DND-41 (cell line): Measurements from ENCODE around the gene CTSD.

Source experiments
- ATAC-seq: fragments of 200-7000 bp; cut with Tn5 transposase; 3 replicates; pipeline ENCODE4 v1.9.1; 2021; ENCODE audit warnings: low read depth; ENCODE audit not compliant: insufficient read depth
- DNase-seq: peaks from one replicate; pipeline ENCODE4 v3.0.0-alpha.2; 2020
- H2AFZ ChIP-seq: 2 replicates; pipeline ENCODE4 v1.6.0; 2012; ENCODE audit warnings: low read depth, low read length
- H3K27ac ChIP-seq: 2 replicates; pipeline ENCODE4 v1.5.1; 2012; ENCODE audit warnings: low read length, inconsistent platforms
- H3K27me3 ChIP-seq: fragments of 200-600 bp; sonication (generic); 2 replicates; pipeline ENCODE4 v1.6.0; 2012; ENCODE audit warnings: low read length, mild to moderate bottlenecking, inconsistent platforms; ENCODE audit not compliant: insufficient read depth, poor library complexity
- H3K36me3 ChIP-seq: 2 replicates; pipeline ENCODE4 v1.5.1; 2012; ENCODE audit warnings: low read length, inconsistent platforms; ENCODE audit not compliant: insufficient read depth
- H3K4me1 ChIP-seq: 2 replicates; pipeline ENCODE4 v1.5.1; 2012; ENCODE audit warnings: mild to moderate bottlenecking, low read length; ENCODE audit not compliant: insufficient read depth
- H3K4me2 ChIP-seq: 2 replicates; pipeline ENCODE4 v1.6.0; 2012; ENCODE audit warnings: mild to moderate bottlenecking, moderate library complexity, low read length, inconsistent platforms; ENCODE audit not compliant: insufficient read depth
- H3K4me3 ChIP-seq, 2 experiments: fragments of 200-600 bp in 1 of 2; shearing (Covaris generic) in 1 of 2; 2 replicates each; pipeline ENCODE4 v1.5.1; 2012 to 2016; ENCODE audit warnings: inconsistent platforms in 2 of 2, low read length in 2 of 2, mild to moderate bottlenecking in 2 of 2, low read depth in 1 of 2, moderate library complexity in 1 of 2
- H3K79me2 ChIP-seq: 2 replicates; pipeline ENCODE4 v1.6.0; 2012; ENCODE audit warnings: low read length, inconsistent platforms; ENCODE audit not compliant: insufficient read depth
- H3K9ac ChIP-seq: 2 replicates; pipeline ENCODE4 v1.6.0; 2012; ENCODE audit warnings: low read depth, mild to moderate bottlenecking, inconsistent platforms, low read length, moderate library complexity
- H3K9me3 ChIP-seq: 2 replicates; pipeline ENCODE4 v1.5.1; 2012; ENCODE audit warnings: low read length, moderate library complexity, mild to moderate bottlenecking, inconsistent platforms; ENCODE audit not compliant: insufficient read depth, severe bottlenecking
- H4K20me1 ChIP-seq: 2 replicates; pipeline ENCODE4 v1.6.0; 2012; ENCODE audit warnings: low read length; ENCODE audit not compliant: insufficient read depth
- EZH2 ChIP-seq: IDR thresholded peaks from 3 replicates; pipeline ENCODE4 v1.6.1; 2012; ENCODE audit warnings: borderline replicate concordance, low read depth, mild to moderate bottlenecking, moderate library complexity, low read length, inconsistent platforms; ENCODE audit not compliant: severe bottlenecking
- TF ChIP-seq, protein P1 (sequence below): IDR thresholded peaks from 2 replicates; pipeline ENCODE4 v1.5.1; 2012; ENCODE audit warnings: borderline replicate concordance, low read length, moderate library complexity, mild to moderate bottlenecking; ENCODE audit not compliant: poor library complexity, severe bottlenecking; ENCODE audit errors: extremely low read depth

CTSD gene

DNA sequence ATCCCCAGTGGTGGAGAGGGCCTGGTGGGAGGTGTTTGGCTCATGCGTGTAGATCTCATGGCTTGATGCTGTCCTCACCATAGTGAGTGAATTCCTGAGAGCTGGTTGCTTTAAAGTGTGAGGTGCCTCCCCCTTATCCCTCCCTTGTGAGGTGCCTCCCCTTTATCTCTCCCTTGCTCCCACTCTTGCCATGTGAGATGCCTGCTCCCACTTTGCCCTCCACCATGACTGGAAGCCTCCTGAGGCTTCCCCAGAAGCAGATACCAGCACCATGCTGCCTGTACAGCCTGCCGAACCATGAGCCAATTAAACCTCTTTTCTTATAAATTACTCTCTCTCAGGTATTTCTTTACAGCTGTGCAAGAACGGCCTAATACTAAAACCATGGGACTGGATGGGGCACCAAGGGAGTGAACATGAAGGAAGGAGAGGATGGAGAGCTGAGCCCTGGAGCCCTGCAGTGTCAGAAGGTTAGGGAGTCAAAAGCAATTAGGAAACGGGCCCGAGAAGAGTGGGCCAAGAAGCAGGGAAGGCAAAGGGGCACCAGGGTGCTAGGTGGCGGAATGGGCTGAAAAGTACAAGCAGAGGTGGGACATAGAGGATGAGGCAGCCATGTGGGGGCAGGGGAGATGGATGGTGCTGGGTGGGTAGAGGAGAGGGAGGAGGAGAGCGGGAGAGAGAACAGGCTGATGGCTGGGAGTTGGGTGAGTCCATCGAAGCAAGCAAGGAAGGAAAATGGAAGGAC, 22.8 kb downstream of the CTSD start:
- no peak overlapping the region for H2AFZ ChIP-seq
- H3K4me3 ChIP-seq = no peak overlapping the region
- TF ChIP-seq, protein P1, sequence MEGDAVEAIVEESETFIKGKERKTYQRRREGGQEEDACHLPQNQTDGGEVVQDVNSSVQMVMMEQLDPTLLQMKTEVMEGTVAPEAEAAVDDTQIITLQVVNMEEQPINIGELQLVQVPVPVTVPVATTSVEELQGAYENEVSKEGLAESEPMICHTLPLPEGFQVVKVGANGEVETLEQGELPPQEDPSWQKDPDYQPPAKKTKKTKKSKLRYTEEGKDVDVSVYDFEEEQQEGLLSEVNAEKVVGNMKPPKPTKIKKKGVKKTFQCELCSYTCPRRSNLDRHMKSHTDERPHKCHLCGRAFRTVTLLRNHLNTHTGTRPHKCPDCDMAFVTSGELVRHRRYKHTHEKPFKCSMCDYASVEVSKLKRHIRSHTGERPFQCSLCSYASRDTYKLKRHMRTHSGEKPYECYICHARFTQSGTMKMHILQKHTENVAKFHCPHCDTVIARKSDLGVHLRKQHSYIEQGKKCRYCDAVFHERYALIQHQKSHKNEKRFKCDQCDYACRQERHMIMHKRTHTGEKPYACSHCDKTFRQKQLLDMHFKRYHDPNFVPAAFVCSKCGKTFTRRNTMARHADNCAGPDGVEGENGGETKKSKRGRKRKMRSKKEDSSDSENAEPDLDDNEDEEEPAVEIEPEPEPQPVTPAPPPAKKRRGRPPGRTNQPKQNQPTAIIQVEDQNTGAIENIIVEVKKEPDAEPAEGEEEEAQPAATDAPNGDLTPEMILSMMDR = no peak
- no peak for TF ChIP-seq EZH2
- H3K9me3 ChIP-seq = peaks cover 18% of the 10 kb centered on the region
- H4K20me1 ChIP-seq = no peaks in the 10 kb centered on the region
- no peaks in the 10 kb centered on the region for H3K79me2 ChIP-seq
- no peak overlapping the region for H3K9ac ChIP-seq
- no peak for DNase-seq
- no peak for ATAC-seq
- no peaks in the 10 kb centered on the region for H3K4me1 ChIP-seq
- H3K27ac ChIP-seq = no peak overlapping the region
- 0 out of 2 replicates have a peak, but pooled peaks cover under 1% of the 10 kb centered on the region for H3K36me3 ChIP-seq
- H3K4me2 ChIP-seq = no peak overlapping the region
- no peaks in the 10 kb centered on the region for H3K27me3 ChIP-seq

DNA sequence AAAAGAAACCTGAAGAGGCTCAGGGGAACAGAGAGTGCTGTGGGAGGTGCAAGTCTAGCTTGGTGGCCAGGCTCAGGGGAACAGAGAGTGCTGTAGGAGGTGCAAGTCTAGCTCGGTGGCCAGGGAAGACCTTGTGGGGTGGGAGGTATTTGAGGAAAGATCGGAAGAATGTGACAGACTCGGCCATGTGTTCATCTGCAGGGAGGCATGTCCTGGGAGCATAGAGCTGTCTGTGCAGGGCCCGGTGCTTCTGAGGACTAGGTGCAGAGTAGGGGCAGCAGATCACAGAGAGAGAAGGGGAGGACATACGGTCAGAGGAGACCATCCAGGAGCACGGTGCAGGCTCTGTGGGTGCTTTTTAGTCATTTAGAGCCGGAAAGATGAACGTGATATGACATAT, 24.2 kb downstream of the CTSD start:
- Histone ChIP-seq H3K4me3 (no peak overlapping the region), H3K36me3 (no peaks in the 10 kb centered on the region), H3K4me1 (no peaks in the 10 kb centered on the region), H3K9ac (no peak overlapping the region), H3K9me3 (peaks cover 19% of the 10 kb centered on the region), H3K79me2 (no peaks in the 10 kb centered on the region), H4K20me1 (no peaks in the 10 kb centered on the region), H3K27ac (no peak overlapping the region), H2AFZ (no peak overlapping the region), H3K27me3 (no peaks in the 10 kb centered on the region), H3K4me2 (no peak overlapping the region)
- no peak for ATAC-seq
- TF ChIP-seq, protein P1 = no peak
- no peak for TF ChIP-seq EZH2
- DNase-seq = no peak

DNA sequence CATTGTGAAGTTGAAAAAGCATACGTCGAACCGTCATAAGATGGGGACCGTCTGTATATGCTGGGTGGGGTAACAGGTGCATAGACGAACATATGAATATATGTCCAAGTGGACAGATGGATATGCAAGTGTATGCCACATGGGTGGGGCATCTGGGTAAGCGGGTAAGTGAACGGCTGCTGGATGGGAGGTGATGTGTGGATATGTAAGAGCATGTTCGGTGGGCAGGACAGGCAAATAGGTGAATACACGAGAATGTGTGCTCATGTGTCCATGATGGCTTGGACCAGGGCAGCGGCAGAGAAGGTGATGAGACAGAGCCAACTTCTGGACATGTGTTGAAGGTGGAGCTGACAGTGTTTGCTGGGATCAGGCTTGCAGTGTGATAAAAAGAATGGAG, 25.3 kb downstream of the CTSD start:
- no peak for TF ChIP-seq EZH2
- TF ChIP-seq, protein P1 = no peak
- H4K20me1 ChIP-seq = no peaks in the 10 kb centered on the region
- no peak overlapping the region for H3K4me3 ChIP-seq
- H3K9me3 ChIP-seq = peaks cover 19% of the 10 kb centered on the region
- H3K4me2 ChIP-seq = no peak overlapping the region
- H3K27ac ChIP-seq = no peak overlapping the region
- no peaks in the 10 kb centered on the region for H3K79me2 ChIP-seq
- no peaks in the 10 kb centered on the region for H3K27me3 ChIP-seq
- H3K4me1 ChIP-seq = peaks cover 9% of the 10 kb centered on the region
- ATAC-seq (no peak), DNase-seq (no peak)
- no peaks in the 10 kb centered on the region for H3K36me3 ChIP-seq
- H3K9ac ChIP-seq = no peak overlapping the region
- no peak overlapping the region for H2AFZ ChIP-seq
